HEK293 (cell line): ENCODE data around the gene GEMIN7.

Experiments used
- CTCF ChIA-PET: fragments of 350-600 bp; formaldehyde crosslinking; extraction: SDS; loops from one replicate; lab custom pipeline; 2021; ENCODE audit warnings: antibody characterized with exemption; lab: Yijun Ruan, JAX
- POLR2A ChIA-PET: fragments of 300-600 bp; formaldehyde crosslinking; extraction: SDS; loops from one replicate; lab custom pipeline; 2020; ENCODE audit warnings: antibody characterized with exemption, inconsistent platforms; lab: Yijun Ruan, JAX
- H3K27ac ChIP-seq: fragments of 200-500 bp; sonication (Bioruptor generic); 2 replicates; pipeline ENCODE4 v1.5.1; 2014; ENCODE audit warnings: low read depth, low read length, control low read depth, inconsistent platforms; ENCODE audit errors: extremely low read depth
- H3K36me3 ChIP-seq, 2 experiments: fragments of 200-500 bp in 1 of 2; sonication (Bioruptor generic) in 1 of 2; 1 replicate in 1 of 2; 2 replicates in 1 of 2; pipeline ENCODE4 v1.5.1; 2014 to 2017; ENCODE audit warnings: inconsistent platforms in 2 of 2, low read length in 2 of 2; ENCODE audit not compliant: control insufficient read depth in 2 of 2, insufficient read depth in 1 of 2
- H3K4me1 ChIP-seq: fragments of 200-500 bp; sonication (Bioruptor generic); 2 replicates; pipeline ENCODE4 v1.5.1; 2014; ENCODE audit warnings: mild to moderate bottlenecking, low read length, inconsistent platforms; ENCODE audit not compliant: control insufficient read depth, insufficient read depth
- H3K4me3 ChIP-seq: 2 replicates; pipeline ENCODE4 v1.5.1; 2011; ENCODE audit warnings: low read depth, mild to moderate bottlenecking, control low read depth, low read length, moderate library complexity
- H3K9me3 ChIP-seq: fragments of 200-500 bp; sonication (Bioruptor generic); 2 replicates; pipeline ENCODE4 v1.5.1; 2014; ENCODE audit warnings: low read depth, low read length, inconsistent platforms; ENCODE audit not compliant: control insufficient read depth, insufficient read depth
- FEZF1 ChIP-seq: fragments of 450-650 bp; formaldehyde crosslinking; IDR thresholded peaks from 2 replicates; pipeline ENCODE4 v1.5.1; 2016; ENCODE audit warnings: missing biosample characterization, missing genetic modification characterization
- GFI1B ChIP-seq: fragments of 450-650 bp; formaldehyde crosslinking; IDR thresholded peaks from 2 replicates; pipeline ENCODE4 v1.5.1; 2016; ENCODE audit warnings: missing biosample characterization, missing genetic modification characterization
- KLF1 ChIP-seq: fragments of 450-650 bp; formaldehyde crosslinking; IDR thresholded peaks from 2 replicates; pipeline ENCODE4 v1.5.1; 2016; ENCODE audit warnings: missing biosample characterization, missing genetic modification characterization
- PRDM2 ChIP-seq: fragments of 450-650 bp; formaldehyde crosslinking; IDR thresholded peaks from 2 replicates; pipeline ENCODE4 v1.5.1; 2016; ENCODE audit warnings: missing biosample characterization, missing genetic modification characterization, borderline replicate concordance
- ZBTB26 ChIP-seq: fragments of 450-650 bp; formaldehyde crosslinking; optimal IDR thresholded peaks from 2 replicates; pipeline ENCODE3; 2016; ENCODE audit warnings: missing biosample characterization, mild to moderate bottlenecking, missing genetic modification characterization
- ZFHX2 ChIP-seq: fragments of 450-650 bp; formaldehyde crosslinking; conservative IDR thresholded peaks from 2 replicates; pipeline ENCODE4 v1.5.1; 2016; ENCODE audit warnings: missing biosample characterization, missing genetic modification characterization
- ZFP37 ChIP-seq: fragments of 450-650 bp; formaldehyde crosslinking; IDR thresholded peaks from 2 replicates; pipeline ENCODE4 v1.5.1; 2016; ENCODE audit warnings: missing biosample characterization, missing genetic modification characterization
- ZNF146 ChIP-seq: fragments of 450-650 bp; formaldehyde crosslinking; IDR thresholded peaks from 2 replicates; pipeline ENCODE4 v1.5.1; 2016; ENCODE audit warnings: missing biosample characterization, missing genetic modification characterization
- ZNF175 ChIP-seq: fragments of 450-650 bp; formaldehyde crosslinking; IDR thresholded peaks from 2 replicates; pipeline ENCODE4 v1.5.1; 2016; ENCODE audit warnings: missing biosample characterization, missing genetic modification characterization
- ZNF354C ChIP-seq: fragments of 450-650 bp; formaldehyde crosslinking; IDR thresholded peaks from 2 replicates; pipeline ENCODE4 v1.5.1; 2016; ENCODE audit warnings: missing biosample characterization, missing genetic modification characterization, low read depth, borderline replicate concordance
- ZNF394 ChIP-seq: fragments of 450-650 bp; formaldehyde crosslinking; IDR thresholded peaks from 2 replicates; pipeline ENCODE4 v1.5.1; 2016; ENCODE audit warnings: missing biosample characterization, missing genetic modification characterization, mild to moderate bottlenecking, moderate library complexity, borderline replicate concordance
- ZNF521 ChIP-seq: fragments of 450-650 bp; formaldehyde crosslinking; IDR thresholded peaks from 2 replicates; pipeline ENCODE4 v1.5.1; 2017; ENCODE audit warnings: missing biosample characterization, mild to moderate bottlenecking, missing genetic modification characterization
- ZNF600 ChIP-seq: fragments of 450-650 bp; formaldehyde crosslinking; IDR thresholded peaks from 2 replicates; pipeline ENCODE4 v1.5.1; 2016; ENCODE audit warnings: missing biosample characterization, missing genetic modification characterization
- ZNF660 ChIP-seq: fragments of 450-650 bp; IDR thresholded peaks from 2 replicates; pipeline ENCODE4 v1.5.1; 2018; ENCODE audit warnings: missing biosample characterization, mild to moderate bottlenecking, missing genetic modification characterization
- ZNF692 ChIP-seq: fragments of 450-650 bp; formaldehyde crosslinking; IDR thresholded peaks from 2 replicates; pipeline ENCODE4 v1.5.1; 2016; ENCODE audit warnings: missing biosample characterization, missing genetic modification characterization

Gene GEMIN7

GRCh38 chr19:45051929-45052579, 27.0 kb upstream of the GEMIN7 start:
- Histone ChIP-seq H3K9me3 (no peaks in the 10 kb centered on the region), H3K4me3 (no peak overlapping the region), H3K4me1 (no peaks in the 10 kb centered on the region), H3K36me3 (peaks cover 43 to 69% of the 10 kb centered on the region in 2 experiments), H3K27ac (no peak overlapping the region)
- CTCF ChIA-PET = interaction anchor here (0.5 to 1.4 kb wide), 3 partner anchors 8 to 361 kb away, joined by 4 to 10 read pairs (median 5); no protein-coding TSS in a partner anchor
- TF ChIP-seq ZNF692 = no peak
- TF ChIP-seq ZNF175 (tag by site-specific recombination) = no peak
- no peak for TF ChIP-seq FEZF1
- POLR2A ChIA-PET = interaction anchor here (0.6 to 4.2 kb wide), 2 partner anchors 13 to 58 kb away, joined by 3 to 35 read pairs; partner anchors contain the start of gene CLASRP

- Histone ChIP-seq H3K27ac (peak overlapping the region; percentile 31; the same call in 1 of the 2 replicates), H3K36me3 (peaks cover 76 to 96% of the 10 kb centered on the region in 2 experiments), H3K4me1 (no peaks in the 10 kb centered on the region), H3K9me3 (no peaks in the 10 kb centered on the region), H3K4me3 (no peak overlapping the region)
- CTCF ChIA-PET = interaction anchor here (0.5 to 1.1 kb wide), 5 partner anchors 12 to 160 kb away, joined by 3 to 5 read pairs (median 3); no protein-coding TSS in a partner anchor
- TF ChIP-seq KLF1 (no peak), ZBTB26 (tag by site-specific recombination) (no peak), ZNF146 (tag by site-specific recombination) (no peak), ZNF354C (no peak), ZNF521 (tag by site-specific recombination) (no peak), ZFP37 (tag by site-specific recombination) (no peak), GFI1B (tag by site-specific recombination) (no peak), ZNF394 (tag by site-specific recombination) (peak; percentile 91), ZFHX2 (tag by site-specific recombination) (no peak), ZNF600 (tag by site-specific recombination) (peak; percentile 84), ZNF660 (tag by site-specific recombination) (no peak), PRDM2 (tag by site-specific recombination) (no peak)
- POLR2A ChIA-PET = interaction anchor here (0.6 to 1.7 kb wide), 4 partner anchors 9 to 460 kb away, joined by 3 to 12 read pairs (median 4); partner anchors contain the start of gene CLASRP
Measured at GRCh38 chr19:45056831-45057230, 22.2 kb upstream of the GEMIN7 start.
